D721Med (cell line): ENCODE results near the gene NODAL.

Experiments
- DNase-seq: peaks from one replicate; pipeline ENCODE4 v3.0.0; 2011; ENCODE audit warnings: low spot score; ENCODE audit not compliant: insufficient read length
- FAIRE-seq: peaks from 2 replicates; lab custom pipeline; 2011; peaks lifted over from hg19 to GRCh38; lab: Jason Lieb, UNC
- TF ChIP-seq, protein P1 (sequence below): IDR thresholded peaks from 2 replicates; pipeline ENCODE4 v1.5.1; 2012; ENCODE audit warnings: mild to moderate bottlenecking, control low read depth; ENCODE audit not compliant: insufficient read depth; ENCODE audit errors: missing control alignments

NODAL gene

DNA sequence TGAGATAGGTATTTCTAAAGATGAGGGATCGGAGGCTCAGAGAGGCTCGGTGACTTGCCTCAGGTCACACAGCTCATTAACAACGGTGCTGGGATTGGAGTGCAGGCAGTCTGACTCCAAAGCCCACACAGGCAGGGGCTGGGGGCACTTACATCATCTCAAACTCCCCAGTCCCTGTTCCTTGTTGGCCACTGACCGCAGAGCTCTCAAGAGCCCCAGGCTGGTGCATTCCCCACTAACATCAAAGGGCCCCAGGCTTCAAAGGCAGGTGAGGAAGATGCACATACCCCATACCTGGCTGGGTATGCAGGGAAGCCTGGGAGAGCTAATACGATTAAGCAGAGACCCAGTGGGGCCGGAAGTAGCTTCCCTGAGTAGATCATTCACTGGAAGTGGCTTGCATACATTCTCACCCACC, 13.7 kb upstream of the NODAL start:
- FAIRE-seq (no peak), DNase-seq (no peak)
- TF ChIP-seq, protein P1, sequence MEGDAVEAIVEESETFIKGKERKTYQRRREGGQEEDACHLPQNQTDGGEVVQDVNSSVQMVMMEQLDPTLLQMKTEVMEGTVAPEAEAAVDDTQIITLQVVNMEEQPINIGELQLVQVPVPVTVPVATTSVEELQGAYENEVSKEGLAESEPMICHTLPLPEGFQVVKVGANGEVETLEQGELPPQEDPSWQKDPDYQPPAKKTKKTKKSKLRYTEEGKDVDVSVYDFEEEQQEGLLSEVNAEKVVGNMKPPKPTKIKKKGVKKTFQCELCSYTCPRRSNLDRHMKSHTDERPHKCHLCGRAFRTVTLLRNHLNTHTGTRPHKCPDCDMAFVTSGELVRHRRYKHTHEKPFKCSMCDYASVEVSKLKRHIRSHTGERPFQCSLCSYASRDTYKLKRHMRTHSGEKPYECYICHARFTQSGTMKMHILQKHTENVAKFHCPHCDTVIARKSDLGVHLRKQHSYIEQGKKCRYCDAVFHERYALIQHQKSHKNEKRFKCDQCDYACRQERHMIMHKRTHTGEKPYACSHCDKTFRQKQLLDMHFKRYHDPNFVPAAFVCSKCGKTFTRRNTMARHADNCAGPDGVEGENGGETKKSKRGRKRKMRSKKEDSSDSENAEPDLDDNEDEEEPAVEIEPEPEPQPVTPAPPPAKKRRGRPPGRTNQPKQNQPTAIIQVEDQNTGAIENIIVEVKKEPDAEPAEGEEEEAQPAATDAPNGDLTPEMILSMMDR: no peak

DNA sequence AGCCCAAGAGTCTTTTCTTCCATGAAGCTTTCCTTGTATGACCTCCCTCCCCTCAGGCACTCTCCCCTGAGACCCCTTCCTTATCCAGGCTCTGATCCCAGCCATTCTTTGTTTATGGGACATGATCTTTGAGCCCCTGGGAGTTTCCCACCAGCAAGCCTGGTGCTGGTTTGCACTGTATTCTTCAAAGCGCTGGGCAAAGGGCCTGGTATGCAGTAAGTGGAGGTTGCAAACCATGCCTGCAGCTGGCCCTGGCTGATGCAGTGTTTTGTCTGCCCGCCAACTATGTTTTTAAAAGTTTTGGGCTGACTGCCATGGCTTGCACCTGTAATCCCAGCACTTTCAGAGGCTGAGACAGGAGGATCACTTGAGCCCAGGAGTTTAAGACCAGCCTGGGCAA, 6.8 kb upstream of the NODAL start:
- DNase-seq (no peak), FAIRE-seq (no peak)
- TF ChIP-seq, protein P1: no peak

DNA sequence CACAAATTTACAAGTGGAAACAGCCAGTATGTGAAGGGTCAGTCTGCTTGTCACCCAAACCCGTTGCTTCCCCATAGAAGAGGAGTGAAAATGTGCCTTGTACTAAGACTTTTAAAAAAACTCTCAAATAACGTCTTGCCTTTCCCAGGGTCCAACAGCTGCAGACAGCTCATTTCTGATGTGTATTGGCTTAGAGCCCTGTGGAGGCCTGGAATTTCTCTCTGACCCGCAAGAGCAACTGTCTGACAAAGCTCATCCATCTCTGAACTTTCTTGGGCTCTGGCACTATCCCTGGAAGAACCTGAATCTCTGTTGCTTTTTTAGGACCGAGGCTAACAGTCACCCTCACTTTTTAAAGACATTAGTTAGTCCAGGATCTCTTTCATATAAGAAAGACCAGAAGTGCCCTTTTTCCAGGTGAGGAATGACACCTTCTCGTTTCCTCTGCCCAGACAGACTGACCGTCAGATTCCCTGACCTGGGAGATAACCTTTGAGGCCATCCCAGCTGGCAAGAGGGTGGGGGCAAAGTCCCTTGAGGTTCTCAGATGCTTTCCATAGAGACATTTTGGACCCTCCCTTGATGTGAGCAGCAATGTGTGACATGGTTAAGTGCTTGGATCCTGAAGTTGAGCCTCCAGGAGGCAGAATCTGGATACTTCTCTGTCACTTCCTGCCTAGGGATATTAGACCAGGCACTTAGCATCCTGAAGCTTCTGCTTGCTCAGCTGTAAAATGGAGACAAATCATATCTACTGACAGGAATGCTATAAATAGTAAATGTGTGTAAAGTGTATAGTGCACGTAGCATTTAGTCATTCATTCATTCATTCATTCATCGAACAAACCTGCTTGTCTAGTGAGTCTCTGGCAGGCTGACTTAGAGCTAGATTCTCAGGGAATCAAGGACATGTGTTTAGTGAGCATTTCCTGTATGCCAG, 4.5 kb upstream of the NODAL start:
- TF ChIP-seq, protein P1: no peak
- no peak for FAIRE-seq
- DNase-seq: no peak

DNA sequence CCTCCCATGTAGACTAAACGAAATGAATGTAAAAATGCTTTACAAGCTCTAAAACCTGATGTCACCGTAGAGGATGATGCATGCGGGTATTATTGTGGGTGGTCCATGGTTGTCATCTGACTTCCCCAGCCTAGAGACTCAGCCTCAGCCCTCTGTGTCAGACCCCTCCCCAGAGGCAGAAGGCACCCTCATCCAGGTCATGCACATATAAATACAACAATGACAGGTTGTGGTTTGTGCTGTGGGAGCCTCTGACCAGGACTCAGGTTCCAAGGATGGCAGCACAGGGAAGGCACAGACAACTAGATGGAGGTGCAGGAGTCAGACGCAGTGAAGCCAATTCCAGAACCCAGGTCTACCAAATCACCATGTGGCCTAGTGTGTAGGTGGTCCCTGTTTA, 3.3 kb upstream of the NODAL start:
- TF ChIP-seq, protein P1: no peak
- no peak for FAIRE-seq

DNA sequence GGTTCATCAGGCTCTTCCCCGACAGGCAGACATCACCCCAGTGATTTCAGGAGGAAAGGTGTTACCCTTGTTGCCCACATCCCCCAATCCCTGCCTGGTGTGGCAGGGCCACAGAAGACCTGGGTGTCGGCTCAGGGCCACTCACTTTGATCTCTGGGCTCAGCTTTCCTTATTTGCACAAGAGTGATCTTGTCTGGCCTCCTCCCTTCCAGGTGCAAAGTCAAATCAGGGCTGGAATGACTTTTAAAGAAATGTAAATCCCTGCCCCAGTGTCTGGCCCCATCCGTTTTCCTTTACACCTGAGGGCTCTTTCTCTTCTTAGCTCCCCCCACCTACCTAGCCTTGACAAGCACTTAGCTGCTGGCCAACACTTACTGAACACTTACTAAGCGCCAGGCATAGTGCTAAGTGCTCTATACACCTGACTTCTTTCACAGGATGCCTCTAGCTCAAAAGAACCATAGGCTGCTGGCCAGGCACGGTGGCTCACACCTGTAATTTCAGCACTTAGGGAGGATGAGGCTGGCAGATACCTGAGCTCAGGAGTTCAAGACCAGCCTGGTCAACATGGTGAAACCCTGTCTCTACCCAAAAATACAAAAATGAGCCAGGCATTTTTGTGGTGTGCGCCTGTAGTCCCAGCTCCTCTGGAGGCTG, 979 bp upstream of the NODAL start:
- FAIRE-seq (no peak), DNase-seq (no peak)
- TF ChIP-seq, protein P1: no peak

More for the DNA sequence above, 3.3 kb upstream of the NODAL start:
- no peak for DNase-seq

DNA sequence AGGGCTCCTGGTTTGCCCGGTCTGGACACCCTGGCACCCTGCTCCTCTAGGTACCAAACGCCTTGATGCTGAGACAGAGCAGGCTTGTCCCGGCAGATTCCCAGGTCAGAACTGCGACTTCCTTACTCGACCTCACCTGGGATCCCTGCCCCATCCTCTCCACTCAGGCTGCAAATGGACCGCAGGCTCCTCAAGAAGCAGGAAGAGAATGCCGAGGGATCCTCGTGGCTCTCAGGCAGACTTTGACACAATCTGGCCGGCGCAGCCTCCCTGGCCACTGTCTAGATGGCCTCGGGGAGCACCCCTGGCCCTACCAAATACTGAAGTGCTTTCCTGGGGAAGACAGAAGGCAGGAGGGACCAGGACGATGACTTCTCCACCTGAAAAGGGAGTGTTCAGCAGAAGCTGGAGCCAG, 421 bp upstream of the NODAL start:
- TF ChIP-seq, protein P1: no peak
- FAIRE-seq: no peak
- DNase-seq: no peak
